GM12892 (cell line): ENCODE results near the gene PLA2G1B.

Source experiments
- POLR2A ChIP-seq: IDR thresholded peaks from 2 replicates; pipeline ENCODE4 v1.6.1; 2011; ENCODE audit warnings: low read depth, low read length, control low read depth
- POLR2AphosphoS5 ChIP-seq: IDR thresholded peaks from 2 replicates; pipeline ENCODE4 v1.6.1; 2011; ENCODE audit warnings: low read depth, low read length, control low read depth
- TAF1 ChIP-seq: IDR thresholded peaks from 2 replicates; pipeline ENCODE4 v1.6.1; 2011; ENCODE audit warnings: low read depth, mild to moderate bottlenecking, control low read depth, low read length, borderline replicate concordance

GRCh38 chr12:120367924-120368788, 40.6 kb upstream of the PLA2G1B start:
- no peak for TF ChIP-seq POLR2AphosphoS5
- no peak for TF ChIP-seq TAF1
- no peak for TF ChIP-seq POLR2A
